Liver (tissue), 3 donors: Measurements from ENCODE around the gene EXTL1.

Source experiments
- ATF3 ChIP-seq: IDR thresholded peaks from 2 replicates; pipeline ENCODE4 v1.6.1; 2016; ENCODE audit warnings: antibody characterized with exemption
- GABPA ChIP-seq, 2 donors: IDR thresholded peaks in 1 of 2; conservative IDR thresholded peaks in 1 of 2; 2 replicates each; pipeline ENCODE4 v1.6.1; 2016; ENCODE audit warnings: antibody characterized with exemption in 2 of 2, mild to moderate bottlenecking in 1 of 2, moderate library complexity in 1 of 2
- HNF4G ChIP-seq: IDR thresholded peaks from 2 replicates; pipeline ENCODE4 v1.6.1; 2016; ENCODE audit warnings: antibody characterized with exemption
- JUND ChIP-seq, 2 donors: IDR thresholded peaks; 2 replicates each; pipeline ENCODE4 v1.6.1; 2016; ENCODE audit warnings: antibody characterized with exemption in 2 of 2
- MAX ChIP-seq: IDR thresholded peaks from 2 replicates; pipeline ENCODE4 v1.6.1; 2016; ENCODE audit warnings: antibody characterized with exemption
- RAD21 ChIP-seq, 2 donors: IDR thresholded peaks; 2 replicates each; pipeline ENCODE4 v1.6.1; 2016; ENCODE audit warnings: antibody characterized with exemption in 2 of 2, mild to moderate bottlenecking in 2 of 2
- REST ChIP-seq: IDR thresholded peaks from 2 replicates; pipeline ENCODE4 v1.6.1; 2016; ENCODE audit warnings: antibody characterized with exemption, mild to moderate bottlenecking
- SP1 ChIP-seq: IDR thresholded peaks from 2 replicates; pipeline ENCODE4 v1.6.1; 2018; ENCODE audit warnings: antibody characterized with exemption, mild to moderate bottlenecking
- TAF1 ChIP-seq: conservative IDR thresholded peaks from 2 replicates; pipeline ENCODE4 v1.6.1; 2016; ENCODE audit warnings: antibody characterized with exemption, mild to moderate bottlenecking
- YY1 ChIP-seq: IDR thresholded peaks from 2 replicates; pipeline ENCODE4 v1.6.1; 2016; ENCODE audit warnings: antibody characterized with exemption, mild to moderate bottlenecking
- TF ChIP-seq, protein P1 (sequence below): fragments of 150-350 bp; IDR thresholded peaks from 2 replicates; pipeline ENCODE4 v1.5.1; 2017; ENCODE audit warnings: improper control_type of control experiment, low read depth, low read length; ENCODE audit not compliant: missing input control
- TF ChIP-seq, protein P2 (sequence below): IDR thresholded peaks from 2 replicates; pipeline ENCODE4 v1.6.1; 2016; ENCODE audit warnings: antibody characterized with exemption
- donor health status: healthy.
- donor health status: healthy.

GRCh38 chr1:26025517-26025916 lies 3.9 kb downstream of the EXTL1 start:
- TF ChIP-seq, protein P1, sequence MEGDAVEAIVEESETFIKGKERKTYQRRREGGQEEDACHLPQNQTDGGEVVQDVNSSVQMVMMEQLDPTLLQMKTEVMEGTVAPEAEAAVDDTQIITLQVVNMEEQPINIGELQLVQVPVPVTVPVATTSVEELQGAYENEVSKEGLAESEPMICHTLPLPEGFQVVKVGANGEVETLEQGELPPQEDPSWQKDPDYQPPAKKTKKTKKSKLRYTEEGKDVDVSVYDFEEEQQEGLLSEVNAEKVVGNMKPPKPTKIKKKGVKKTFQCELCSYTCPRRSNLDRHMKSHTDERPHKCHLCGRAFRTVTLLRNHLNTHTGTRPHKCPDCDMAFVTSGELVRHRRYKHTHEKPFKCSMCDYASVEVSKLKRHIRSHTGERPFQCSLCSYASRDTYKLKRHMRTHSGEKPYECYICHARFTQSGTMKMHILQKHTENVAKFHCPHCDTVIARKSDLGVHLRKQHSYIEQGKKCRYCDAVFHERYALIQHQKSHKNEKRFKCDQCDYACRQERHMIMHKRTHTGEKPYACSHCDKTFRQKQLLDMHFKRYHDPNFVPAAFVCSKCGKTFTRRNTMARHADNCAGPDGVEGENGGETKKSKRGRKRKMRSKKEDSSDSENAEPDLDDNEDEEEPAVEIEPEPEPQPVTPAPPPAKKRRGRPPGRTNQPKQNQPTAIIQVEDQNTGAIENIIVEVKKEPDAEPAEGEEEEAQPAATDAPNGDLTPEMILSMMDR, result no peak
- TF ChIP-seq JUND (IDR thresholded peaks at IDR 0.05) (no peak), TAF1 (no peak), SP1 (no peak), RAD21 (IDR thresholded peaks at IDR 0.05) (no peak), HNF4G (no peak), ATF3 (no peak), REST (no peak), YY1 (no peak), GABPA (IDR thresholded peaks at IDR 0.05 in 1 of 2, conservative IDR thresholded peaks at IDR 0.05 in 1 of 2) (no peak), MAX (no peak)
- TF ChIP-seq, protein P2, sequence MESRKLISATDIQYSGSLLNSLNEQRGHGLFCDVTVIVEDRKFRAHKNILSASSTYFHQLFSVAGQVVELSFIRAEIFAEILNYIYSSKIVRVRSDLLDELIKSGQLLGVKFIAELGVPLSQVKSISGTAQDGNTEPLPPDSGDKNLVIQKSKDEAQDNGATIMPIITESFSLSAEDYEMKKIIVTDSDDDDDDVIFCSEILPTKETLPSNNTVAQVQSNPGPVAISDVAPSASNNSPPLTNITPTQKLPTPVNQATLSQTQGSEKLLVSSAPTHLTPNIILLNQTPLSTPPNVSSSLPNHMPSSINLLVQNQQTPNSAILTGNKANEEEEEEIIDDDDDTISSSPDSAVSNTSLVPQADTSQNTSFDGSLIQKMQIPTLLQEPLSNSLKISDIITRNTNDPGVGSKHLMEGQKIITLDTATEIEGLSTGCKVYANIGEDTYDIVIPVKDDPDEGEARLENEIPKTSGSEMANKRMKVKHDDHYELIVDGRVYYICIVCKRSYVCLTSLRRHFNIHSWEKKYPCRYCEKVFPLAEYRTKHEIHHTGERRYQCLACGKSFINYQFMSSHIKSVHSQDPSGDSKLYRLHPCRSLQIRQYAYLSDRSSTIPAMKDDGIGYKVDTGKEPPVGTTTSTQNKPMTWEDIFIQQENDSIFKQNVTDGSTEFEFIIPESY, result no peak
